ENCODE measurements around the gene CCDC85C. TPM values are rescaled to one million over a fixed set of nuclear protein-coding genes. Genes with fewer than 3 reads are reported as not detected.

The CCDC85C gene
- total and polyA plus RNA-seq, 2 of the 8 experiments (the other 6 are each of a cell fraction or from before 2014, with no cell fraction given), result 16.8 to 35.8 TPM

GRCh38 chr14:99551034-99551922 lies 52.7 kb downstream of the CCDC85C start:
- Histone ChIP-seq H3K9me3 (ENCODE audit: insufficient read depth in 2 of 2, low read depth in 1 of 2, low read length in 1 of 2) (no peaks in the 10 kb centered on the region), H2BK5ac (ENCODE audit: low read depth, low read length) (peak overlapping the region; percentile 15; the same call in 1 of the 2 replicates), H3K18ac (ENCODE audit: extremely low read depth, low read length) (no peak overlapping the region), H3K4me2 (ENCODE audit: insufficient read depth in 1 of 2, low read depth in 2 of 2, low read length in 2 of 2) (no peak overlapping the region), H3K79me2 (ENCODE audit: control insufficient read depth in 1 of 2, insufficient read depth in 2 of 2, low read length in 2 of 2) (peaks cover 0 to 49% of the 10 kb centered on the region in 2 experiments; a peak in 2 of 4 replicates), H3K23ac (ENCODE audit: insufficient read length) (no peak overlapping the region), H2BK120ac (replicated peaks; ENCODE audit: low read depth, low read length) (no peak overlapping the region), H4K5ac (ENCODE audit: insufficient read length, low read depth, low read length) (no peak overlapping the region), H3K9ac (replicated peaks in 1 of 4; ENCODE audit: extremely low read depth in 1 of 4, low read depth in 3 of 4, low read length in 3 of 4) (no peak overlapping the region), H3K4ac (replicated peaks; ENCODE audit: insufficient read length, low read depth, low read length) (peak overlapping the region; percentile 28), H4K8ac (ENCODE audit: extremely low read depth, insufficient read depth, low read length) (peak overlapping the region; percentile 72), H3K27ac (ENCODE audit: low read depth, low read length) (no peak overlapping the region), H3K4me1 (replicated peaks in 1 of 4; ENCODE audit: control insufficient read depth in 3 of 4, insufficient read depth in 4 of 4, low read length in 3 of 4) (peaks cover 2 to 15% (median 7%) of the 10 kb centered on the region in 4 experiments; a peak in 6 of 7 replicates), H3K4me3 (ENCODE audit: extremely low read depth in 1 of 4, insufficient read depth in 2 of 4, low read depth in 3 of 4, low read length in 4 of 4) (no peak overlapping the region), H2AK5ac (ENCODE audit: low read depth, low read length) (peak overlapping the region; percentile 88), H2BK15ac (ENCODE audit: low read length) (peak overlapping the region; percentile 75), H3K36me3 (ENCODE audit: control insufficient read depth in 2 of 4, insufficient read depth in 4 of 4, low read length in 3 of 4) (no peaks in the 10 kb centered on the region), H4K20me1 (replicated peaks in 1 of 2; ENCODE audit: control insufficient read depth in 1 of 2, insufficient read depth in 2 of 2, low read length in 2 of 2) (peaks cover 1 to 20% of the 10 kb centered on the region in 2 experiments), H3K23me2 (ENCODE audit: low read depth, low read length) (peaks cover 2% of the 10 kb centered on the region; the same call in 1 of the 2 replicates), H3K56ac (replicated peaks; ENCODE audit: insufficient read length, low read depth, low read length) (no peak overlapping the region), H4K91ac (replicated peaks; ENCODE audit: insufficient read length, low read length) (peak overlapping the region; percentile 46), H2BK12ac (ENCODE audit: low read depth, low read length) (peak overlapping the region; percentile 79; the same call in 1 of the 2 replicates), H2AFZ (ENCODE audit: low read length) (no peak overlapping the region), H3K79me1 (ENCODE audit: low read depth, low read length) (peaks cover 31% of the 10 kb centered on the region), H3K14ac (ENCODE audit: insufficient read length) (no peak overlapping the region), H2BK20ac (ENCODE audit: low read length) (peak overlapping the region; percentile 43; the same call in 1 of the 2 replicates), H3K27me3 (replicated peaks in 1 of 4; ENCODE audit: control insufficient read depth in 3 of 4, extremely low read depth in 1 of 4, insufficient read depth in 3 of 4, low read length in 3 of 4) (no peaks in the 10 kb centered on the region)
- ChIA-PET CTCF (ENCODE audit: partially characterized antibody) (interaction anchor here (0.9 to 3.7 kb wide), 7 partner anchors 9 to 77 kb away, joined by 3 to 19 read pairs (median 4); no protein-coding TSS in a partner anchor), POLR2A (ENCODE audit: partially characterized antibody) (no interaction called here)
- no peak for FAIRE-seq
- DNase-seq (ENCODE audit: low read depth in 1 of 2, low spot score in 2 of 2), result no peak
- 77% methylated on average over 10 of the region's 11 CpGs; no CpG with 5 or more reads in 1 of the 2 experiments for WGBS, 2 experiments (ENCODE audit: extremely low coverage in 1 of 2, insufficient coverage in 1 of 2, insufficient read length in 1 of 2, insufficient replicate concordance in 2 of 2, low coverage in 1 of 2, low lambda C conversion rate in 2 of 2, missing lambda C conversion rate in 1 of 2)
- TF ChIP-seq POLR2A (IDR thresholded peaks at IDR 0.05; ENCODE audit: control extremely low read depth in 1 of 2, low read depth in 2 of 2, low read length in 2 of 2) (no peak), ASH2L (IDR thresholded peaks at IDR 0.05; ENCODE audit: low read length) (no peak), SP1 (IDR thresholded peaks at IDR 0.05; ENCODE audit: low read depth, low read length) (no peak), RXRA (IDR thresholded peaks at IDR 0.05; ENCODE audit: insufficient read depth, low read depth, low read length) (no peak), CHD2 (IDR thresholded peaks at IDR 0.05; ENCODE audit: low read length) (no peak), SUZ12 (IDR thresholded peaks at IDR 0.05; ENCODE audit: low read length) (no peak), SP4 (IDR thresholded peaks at IDR 0.05; ENCODE audit: low read length) (no peak), GTF2F1 (IDR thresholded peaks at IDR 0.05; ENCODE audit: borderline replicate concordance, low read depth, low read length) (no peak), JUN (IDR thresholded peaks at IDR 0.05; ENCODE audit: low read depth, low read length) (no peak), SRF (IDR thresholded peaks at IDR 0.05; ENCODE audit: low read depth, low read length) (no peak), MAFK (IDR thresholded peaks at IDR 0.05; ENCODE audit: low read depth, low read length) (no peak), PHF8 (conservative IDR thresholded peaks at IDR 0.05; ENCODE audit: low read depth, low read length) (no peak), EP300 (IDR thresholded peaks at IDR 0.05; ENCODE audit: borderline replicate concordance in 1 of 2, low read depth in 2 of 2, low read length in 2 of 2) (no peak)

Data from H1 (cell line).